WI38 (cell line): ENCODE measurements around the gene PIM3.

ENCODE experiments used
- H3K4me3 ChIP-seq: 2 replicates; pipeline ENCODE4 v1.5.1; 2011; ENCODE audit warnings: low read depth, mild to moderate bottlenecking, control low read depth, low read length
- TF ChIP-seq, protein P1 (sequence below): IDR thresholded peaks from 2 replicates; pipeline ENCODE4 v1.5.1; 2012; ENCODE audit warnings: low read depth, mild to moderate bottlenecking, control low read depth, low read length

The PIM3 gene

DNA sequence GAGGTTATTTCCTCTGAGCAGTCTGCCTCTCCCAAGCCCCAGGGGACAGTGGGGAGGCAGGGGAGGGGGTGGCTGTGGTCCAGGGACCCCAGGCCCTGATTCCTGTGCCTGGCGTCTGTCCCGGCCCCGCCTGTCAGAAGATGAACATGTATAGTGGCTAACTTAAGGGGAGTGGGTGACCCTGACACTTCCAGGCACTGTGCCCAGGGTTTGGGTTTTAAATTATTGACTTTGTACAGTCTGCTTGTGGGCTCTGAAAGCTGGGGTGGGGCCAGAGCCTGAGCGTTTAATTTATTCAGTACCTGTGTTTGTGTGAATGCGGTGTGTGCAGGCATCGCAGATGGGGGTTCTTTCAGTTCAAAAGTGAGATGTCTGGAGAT, 3.1 kb downstream of the PIM3 start:
- TF ChIP-seq, protein P1, sequence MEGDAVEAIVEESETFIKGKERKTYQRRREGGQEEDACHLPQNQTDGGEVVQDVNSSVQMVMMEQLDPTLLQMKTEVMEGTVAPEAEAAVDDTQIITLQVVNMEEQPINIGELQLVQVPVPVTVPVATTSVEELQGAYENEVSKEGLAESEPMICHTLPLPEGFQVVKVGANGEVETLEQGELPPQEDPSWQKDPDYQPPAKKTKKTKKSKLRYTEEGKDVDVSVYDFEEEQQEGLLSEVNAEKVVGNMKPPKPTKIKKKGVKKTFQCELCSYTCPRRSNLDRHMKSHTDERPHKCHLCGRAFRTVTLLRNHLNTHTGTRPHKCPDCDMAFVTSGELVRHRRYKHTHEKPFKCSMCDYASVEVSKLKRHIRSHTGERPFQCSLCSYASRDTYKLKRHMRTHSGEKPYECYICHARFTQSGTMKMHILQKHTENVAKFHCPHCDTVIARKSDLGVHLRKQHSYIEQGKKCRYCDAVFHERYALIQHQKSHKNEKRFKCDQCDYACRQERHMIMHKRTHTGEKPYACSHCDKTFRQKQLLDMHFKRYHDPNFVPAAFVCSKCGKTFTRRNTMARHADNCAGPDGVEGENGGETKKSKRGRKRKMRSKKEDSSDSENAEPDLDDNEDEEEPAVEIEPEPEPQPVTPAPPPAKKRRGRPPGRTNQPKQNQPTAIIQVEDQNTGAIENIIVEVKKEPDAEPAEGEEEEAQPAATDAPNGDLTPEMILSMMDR: no peak
- no peak overlapping the region for H3K4me3 ChIP-seq

DNA sequence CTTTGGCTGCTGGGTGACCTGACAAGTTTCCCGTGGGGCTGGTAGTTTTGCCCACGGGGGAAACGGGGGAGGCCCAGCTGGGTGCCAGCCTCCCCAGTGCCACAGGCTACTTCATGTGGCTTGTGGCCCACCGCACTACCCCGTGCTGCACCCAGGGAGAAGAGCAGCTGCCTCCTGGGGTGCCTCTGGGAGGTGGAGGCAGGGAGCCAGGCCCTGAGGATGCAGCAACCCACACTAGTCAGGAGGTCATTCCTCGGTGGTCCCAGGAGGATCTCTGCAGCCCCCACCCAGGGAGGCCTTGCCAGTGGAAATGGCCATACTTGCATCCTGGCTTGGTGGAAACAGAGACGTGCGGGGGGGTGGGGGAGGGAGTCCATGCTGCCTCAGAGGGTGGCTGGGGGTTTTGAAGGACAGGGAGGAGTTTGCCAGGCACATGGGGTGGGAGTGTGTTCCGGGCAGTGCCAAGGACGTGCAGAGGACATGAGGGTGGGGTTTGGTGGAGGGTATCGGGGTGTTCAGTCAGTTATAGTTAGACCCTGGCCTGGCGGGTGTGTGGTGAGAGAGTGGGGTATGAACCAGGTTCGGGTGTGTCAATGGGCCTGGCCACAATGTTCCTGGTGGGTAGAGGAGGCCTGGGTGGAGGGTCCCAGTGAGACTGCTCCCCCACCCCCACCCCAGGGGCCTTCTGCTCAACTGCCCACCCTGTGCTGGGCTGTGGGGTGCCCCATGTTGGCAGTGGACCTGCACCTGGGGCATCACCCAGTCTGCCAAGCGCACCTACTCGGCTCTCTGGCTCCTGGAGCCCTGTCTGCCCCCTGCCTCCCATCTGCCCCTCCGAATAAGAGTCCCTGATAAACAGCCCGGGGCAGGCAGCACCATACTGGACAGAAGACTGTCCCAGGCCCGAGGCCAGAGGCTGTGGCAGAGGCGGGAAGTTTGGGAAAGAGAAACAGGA, 3.8 kb downstream of the PIM3 start:
- TF ChIP-seq, protein P1: no peak
- no peak overlapping the region for H3K4me3 ChIP-seq

DNA sequence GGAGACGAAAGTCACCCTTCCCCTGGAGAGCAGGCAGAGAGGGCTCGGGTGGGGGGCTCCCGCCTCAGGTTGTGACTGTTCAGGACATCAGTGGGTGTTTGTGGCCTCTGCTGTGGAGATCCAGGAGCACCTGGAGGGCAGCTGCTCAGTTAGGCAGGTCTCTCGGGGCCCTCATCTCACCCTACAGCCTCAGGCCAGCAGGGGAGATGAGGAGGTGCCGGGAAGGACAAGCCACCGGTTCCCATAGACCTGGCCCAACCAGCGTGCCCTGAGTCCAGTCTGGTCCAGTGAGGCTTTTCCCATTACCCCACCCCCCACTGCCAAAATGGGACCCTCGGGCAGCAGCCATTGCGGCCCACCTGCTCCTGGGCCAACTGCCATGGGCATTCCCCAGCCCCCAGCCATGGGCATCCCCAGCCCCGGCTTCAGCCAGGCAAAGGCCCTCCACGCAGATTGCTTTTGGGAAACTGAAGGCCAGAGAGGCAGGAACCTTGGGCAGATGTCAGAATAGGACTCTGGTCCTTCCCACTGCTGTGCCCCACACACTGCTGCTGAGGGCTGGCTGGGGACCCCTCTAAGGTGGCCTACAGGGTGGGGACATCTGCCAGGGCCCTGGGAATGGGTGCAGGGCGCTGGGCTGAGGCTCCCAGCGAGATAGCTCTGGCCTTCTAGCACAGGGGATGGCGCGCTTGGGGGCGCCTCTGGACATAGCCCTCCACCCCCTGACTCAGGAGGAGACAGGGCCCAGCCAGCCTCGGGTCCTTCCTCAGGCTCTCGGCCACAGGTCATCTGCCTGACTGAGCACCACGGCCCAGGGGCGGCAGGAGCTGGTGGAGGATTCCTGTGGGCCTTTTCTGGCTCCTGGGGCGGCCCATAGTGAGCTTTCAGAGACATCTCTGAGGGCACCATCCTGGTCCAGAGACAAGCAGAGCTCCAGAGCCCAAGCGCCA, 4.8 kb downstream of the PIM3 start:
- TF ChIP-seq, protein P1: no peak
- no peak overlapping the region for H3K4me3 ChIP-seq

GRCh38 chr22:49966041-49966773, 5.6 kb downstream of the PIM3 start:
- TF ChIP-seq, protein P1: no peak
- H3K4me3 ChIP-seq: no peak overlapping the region

- TF ChIP-seq, protein P1: no peak
- H3K4me3 ChIP-seq: no peak overlapping the region
Measured at GRCh38 chr22:49966774-49967705, 6.5 kb downstream of the PIM3 start.

GRCh38 chr22:49967706-49968208, 7.2 kb downstream of the PIM3 start:
- H3K4me3 ChIP-seq: no peak overlapping the region
- TF ChIP-seq, protein P1: no peak
